GM21717 (cell line): Measurements from ENCODE around the gene PNPLA3.

Experiments used
- ATAC-seq: cut with Tn5 transposase; IDR thresholded peaks from one replicate; pipeline ENCODE4 v1.9.1; 2021; ENCODE audit warnings: mild to moderate bottlenecking, moderate library complexity; ENCODE audit not compliant: unreplicated experiment

Gene PNPLA3

DNA sequence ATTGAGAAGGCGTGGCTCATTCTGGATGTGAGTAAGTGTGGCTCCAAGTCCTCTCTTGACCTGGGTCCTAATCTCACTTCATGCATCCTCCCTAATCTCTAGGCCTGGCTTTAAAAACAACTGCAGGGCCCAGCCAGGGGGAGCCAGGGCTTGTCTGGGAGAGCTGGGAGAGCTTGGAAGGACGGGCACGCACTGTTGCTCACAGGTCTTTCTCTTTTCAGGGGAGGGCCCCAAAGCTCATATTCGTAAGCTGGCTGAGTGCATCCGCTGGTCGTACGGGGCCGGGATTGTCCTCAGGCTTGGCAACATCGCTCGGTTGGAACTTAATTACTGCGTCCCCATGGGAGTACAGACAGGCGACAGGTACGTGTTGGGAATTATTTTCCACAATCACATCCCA lies 66.4 kb downstream of the PNPLA3 start:
- no peak for ATAC-seq

GRCh38 chr22:43991316-43992020 lies 67.9 kb downstream of the PNPLA3 start:
- no peak for ATAC-seq

DNA sequence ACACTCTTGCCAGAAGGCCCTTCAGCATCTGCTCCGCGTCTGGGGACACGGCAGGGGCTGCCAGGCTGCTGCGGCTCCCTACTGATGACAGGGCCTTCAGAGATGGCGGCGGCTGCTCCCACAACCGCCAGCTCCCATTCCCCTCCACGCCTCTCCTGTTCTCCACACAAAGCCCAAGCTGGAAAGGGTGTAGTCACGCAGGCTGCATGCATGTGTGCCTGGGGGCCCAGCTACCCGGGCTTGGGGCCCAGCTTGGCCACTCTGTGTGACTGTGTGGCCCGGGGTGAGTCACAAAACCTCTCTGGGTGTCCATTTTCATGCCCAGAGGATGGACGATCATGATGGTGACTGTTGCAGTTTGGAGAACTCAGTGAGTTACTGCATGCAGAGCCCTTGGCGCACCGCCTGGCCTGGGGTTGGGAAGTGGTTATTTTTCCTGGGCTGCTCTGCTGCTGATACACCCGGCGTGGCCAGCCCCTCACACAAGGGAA lies 68.8 kb downstream of the PNPLA3 start:
- ATAC-seq, result no peak

DNA sequence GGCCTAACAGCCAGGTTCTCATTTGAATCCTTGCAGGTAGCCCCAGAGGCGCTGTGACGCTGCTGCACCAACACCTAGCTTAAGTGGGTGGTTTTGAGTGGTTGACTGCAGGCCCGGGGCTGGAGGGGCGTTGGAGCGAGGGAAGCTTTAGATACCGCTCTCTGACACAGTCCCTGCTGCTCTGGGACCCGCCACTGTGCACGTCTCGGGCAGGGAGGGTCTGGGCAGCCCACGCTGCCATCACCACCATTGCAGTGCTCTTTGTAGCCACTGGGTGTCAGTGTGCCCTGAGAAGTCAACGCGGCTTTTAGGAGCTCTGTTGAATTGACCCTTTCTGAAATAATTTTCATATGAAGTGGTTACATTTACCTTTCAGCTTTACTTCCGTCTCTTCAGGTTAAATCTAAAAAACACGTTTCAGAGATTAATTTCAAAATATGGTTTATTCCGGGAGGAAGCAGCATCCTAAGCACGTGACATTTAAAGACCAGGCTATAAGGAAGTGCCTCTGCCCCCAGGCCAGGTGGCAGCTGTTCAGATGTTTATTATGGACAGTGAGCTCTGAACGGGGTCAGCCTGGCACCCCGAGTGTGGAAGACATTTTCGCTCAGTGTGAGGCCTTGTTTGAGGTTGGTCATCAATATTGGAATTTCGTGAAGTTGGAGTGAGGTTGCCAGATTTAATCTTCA lies 69.6 kb downstream of the PNPLA3 start:
- ATAC-seq, result no peak

- no peak for ATAC-seq
Measured at GRCh38 chr22:43994006-43994405, 70.4 kb downstream of the PNPLA3 start.

GRCh38 chr22:43994416-43994815 lies 70.8 kb downstream of the PNPLA3 start:
- ATAC-seq, result no peak

- ATAC-seq, result no peak
Measured at GRCh38 chr22:43995057-43995685, 71.6 kb downstream of the PNPLA3 start.

- no peak for ATAC-seq
Measured at GRCh38 chr22:43995798-43996169, 72.2 kb downstream of the PNPLA3 start.

DNA sequence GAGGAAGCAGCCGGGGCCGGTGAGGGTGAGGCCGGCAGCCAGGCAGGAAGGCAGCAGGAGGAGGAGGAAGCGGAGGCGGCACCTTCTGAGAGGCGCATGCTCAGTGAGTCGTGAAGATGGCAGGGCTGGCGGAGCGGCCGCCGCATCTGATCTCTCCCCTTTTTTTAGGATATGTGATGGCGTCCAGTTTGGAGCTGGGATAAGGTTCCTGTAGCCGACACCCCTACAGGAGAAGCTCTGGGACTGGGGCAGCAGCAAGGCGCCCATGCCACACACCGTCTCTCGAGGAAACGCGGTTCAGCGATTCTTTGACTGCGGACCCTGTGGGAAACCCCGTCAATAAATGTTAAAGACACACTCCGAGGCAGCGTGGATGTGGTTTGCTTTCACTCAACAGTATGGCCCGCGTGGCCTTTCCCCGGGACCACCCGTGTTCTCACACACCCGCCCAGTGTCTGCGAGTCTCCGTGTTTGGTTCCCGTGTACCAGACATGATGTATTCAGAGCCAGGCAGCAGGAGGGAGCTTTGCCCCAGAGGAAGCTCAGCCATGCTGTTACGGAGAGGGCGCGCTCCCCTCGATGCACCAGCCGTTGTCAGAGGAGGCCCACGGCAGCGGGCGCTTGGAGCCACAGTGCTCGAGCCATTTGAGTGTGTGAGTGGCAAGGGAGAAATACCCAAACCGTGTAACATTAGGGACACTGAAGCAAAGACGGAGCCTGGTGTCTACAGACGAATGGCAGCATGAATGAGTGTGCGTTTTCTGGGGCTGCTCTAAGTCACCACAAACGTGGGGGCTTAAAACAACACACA lies 72.8 kb downstream of the PNPLA3 start:
- ATAC-seq, result no peak

DNA sequence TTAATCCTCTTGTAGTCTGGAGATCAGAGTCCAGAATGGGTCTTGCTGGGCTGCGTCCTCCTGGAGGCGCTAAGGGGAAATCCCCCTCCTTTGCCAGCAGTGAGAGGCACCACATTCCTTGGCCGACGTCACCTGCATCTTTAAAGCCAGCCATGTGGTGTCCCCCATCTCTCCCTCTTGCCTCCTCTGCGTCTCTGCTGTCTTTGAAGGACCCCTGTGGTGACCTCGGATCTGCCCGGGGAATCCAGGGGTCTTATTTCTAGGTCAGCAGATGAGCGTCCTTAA lies 73.3 kb downstream of the PNPLA3 start:
- no peak for ATAC-seq
